Cardiac muscle cell (in vitro differentiated cells and primary cell): ENCODE measurements around the gene LARGE1. TPM values are rescaled to one million over a fixed set of nuclear protein-coding genes. Genes with fewer than 3 reads are reported as not detected.

Experiments
- DNase-seq, 2 donors: peaks; one replicate each; pipeline versions ENCODE4 v3.0.0 to v3.0.0-alpha.2; 2010 to 2017; ENCODE audit warnings: low read depth in 1 of 2, low spot score in 1 of 2
- H3K27ac ChIP-seq: fragments of 200-600 bp; sonication (generic); 2 replicates; pipeline ENCODE4 v1.5.1; 2016
- H3K27me3 ChIP-seq: fragments of 200-600 bp; sonication (generic); 2 replicates; pipeline ENCODE4 v1.6.0; 2016; ENCODE audit warnings: control low read depth
- H3K36me3 ChIP-seq: fragments of 200-600 bp; sonication (generic); 2 replicates; pipeline ENCODE4 v1.5.1; 2016; ENCODE audit warnings: control low read depth
- H3K4me1 ChIP-seq: fragments of 200-600 bp; sonication (generic); 2 replicates; pipeline ENCODE4 v1.8.1; 2017; ENCODE audit warnings: low read depth, mild to moderate bottlenecking, mixed run types
- H3K4me3 ChIP-seq: fragments of 200-600 bp; sonication (generic); 2 replicates; pipeline ENCODE4 v1.5.1; 2016; ENCODE audit warnings: mild to moderate bottlenecking
- H3K9me3 ChIP-seq: fragments of 200-600 bp; sonication (generic); 2 replicates; pipeline ENCODE4 v1.5.1; 2017; ENCODE audit warnings: low read depth, mild to moderate bottlenecking, control low read depth
- polyA plus RNA-seq: library from polyadenylated mRNA; unstranded; fragments of >200 nt; fragmentation: Nextera tagmentation; extraction: Ambion mirVana; gene quantifications from 2 replicates; pipeline ENCODE4 v1.2.1, GENCODE V29; 2016
- total RNA-seq: library from RNA; depleted of rRNA; stranded (reverse); fragments of >200 nt; gene quantifications from 2 replicates; pipeline ENCODE4 v1.2.3, GENCODE V29; 2016
- TF ChIP-seq, protein P1 (sequence below): IDR thresholded peaks from 2 replicates; pipeline ENCODE4 v1.5.1; 2012; ENCODE audit warnings: low read depth, mild to moderate bottlenecking, low read length

LARGE1 gene
- total and polyA plus RNA-seq, 2 experiments from 2014 or later, result 18.4 to 34.3 TPM

DNA sequence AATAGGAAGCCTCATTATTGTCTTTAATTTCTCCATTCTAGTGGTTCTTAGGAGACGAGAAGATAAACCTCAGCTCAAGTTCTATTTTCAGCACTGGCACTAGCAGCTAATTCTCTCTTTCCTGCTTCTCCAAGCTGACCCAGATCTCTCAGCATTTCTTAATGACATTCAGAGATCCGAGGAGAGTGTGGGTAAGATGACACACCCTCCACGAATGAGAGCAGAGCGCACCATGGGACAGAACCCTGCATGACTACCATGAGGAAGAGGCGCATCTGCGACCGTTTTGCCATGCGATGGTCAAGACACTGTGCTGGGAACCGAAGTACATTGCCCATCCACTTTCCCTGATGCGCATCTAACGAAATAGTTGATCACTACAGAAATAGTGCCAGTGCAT lies 241.8 kb downstream of the LARGE1 start:
- H3K27me3 ChIP-seq, result no peaks in the 10 kb centered on the region
- no peaks in the 10 kb centered on the region for H3K36me3 ChIP-seq
- no peaks in the 10 kb centered on the region for H3K9me3 ChIP-seq
- no peak overlapping the region for H3K27ac ChIP-seq
- DNase-seq, result no peak
- no peak overlapping the region for H3K4me3 ChIP-seq
- H3K4me1 ChIP-seq, result peaks cover 4% of the 10 kb centered on the region
- TF ChIP-seq, protein P1, sequence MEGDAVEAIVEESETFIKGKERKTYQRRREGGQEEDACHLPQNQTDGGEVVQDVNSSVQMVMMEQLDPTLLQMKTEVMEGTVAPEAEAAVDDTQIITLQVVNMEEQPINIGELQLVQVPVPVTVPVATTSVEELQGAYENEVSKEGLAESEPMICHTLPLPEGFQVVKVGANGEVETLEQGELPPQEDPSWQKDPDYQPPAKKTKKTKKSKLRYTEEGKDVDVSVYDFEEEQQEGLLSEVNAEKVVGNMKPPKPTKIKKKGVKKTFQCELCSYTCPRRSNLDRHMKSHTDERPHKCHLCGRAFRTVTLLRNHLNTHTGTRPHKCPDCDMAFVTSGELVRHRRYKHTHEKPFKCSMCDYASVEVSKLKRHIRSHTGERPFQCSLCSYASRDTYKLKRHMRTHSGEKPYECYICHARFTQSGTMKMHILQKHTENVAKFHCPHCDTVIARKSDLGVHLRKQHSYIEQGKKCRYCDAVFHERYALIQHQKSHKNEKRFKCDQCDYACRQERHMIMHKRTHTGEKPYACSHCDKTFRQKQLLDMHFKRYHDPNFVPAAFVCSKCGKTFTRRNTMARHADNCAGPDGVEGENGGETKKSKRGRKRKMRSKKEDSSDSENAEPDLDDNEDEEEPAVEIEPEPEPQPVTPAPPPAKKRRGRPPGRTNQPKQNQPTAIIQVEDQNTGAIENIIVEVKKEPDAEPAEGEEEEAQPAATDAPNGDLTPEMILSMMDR, result no peak

DNA sequence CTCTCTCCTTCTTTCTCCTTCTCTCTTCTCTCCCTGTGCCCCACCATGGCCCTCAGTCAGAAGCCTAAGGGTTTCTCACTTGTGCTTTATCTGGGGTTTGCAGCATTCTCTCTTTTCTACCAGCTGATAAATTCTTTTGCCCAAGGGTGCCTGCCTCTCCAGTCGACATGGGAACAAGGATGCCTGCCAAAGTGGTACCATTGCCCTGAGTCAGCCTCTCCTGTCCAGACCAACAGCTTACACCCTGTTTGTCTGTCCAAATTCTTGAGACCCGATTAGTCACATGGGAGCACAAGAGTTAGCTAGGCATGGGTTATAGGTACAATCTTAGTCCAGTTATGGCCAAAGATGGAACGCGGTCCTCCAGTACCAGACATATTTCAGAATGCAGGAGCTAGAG lies 242.7 kb downstream of the LARGE1 start:
- Histone ChIP-seq H3K27me3 (no peaks in the 10 kb centered on the region), H3K4me3 (no peak overlapping the region), H3K27ac (no peak overlapping the region), H3K4me1 (peaks cover 4% of the 10 kb centered on the region), H3K36me3 (no peaks in the 10 kb centered on the region), H3K9me3 (no peaks in the 10 kb centered on the region)
- no peak for DNase-seq
- TF ChIP-seq, protein P1, result no peak

DNA sequence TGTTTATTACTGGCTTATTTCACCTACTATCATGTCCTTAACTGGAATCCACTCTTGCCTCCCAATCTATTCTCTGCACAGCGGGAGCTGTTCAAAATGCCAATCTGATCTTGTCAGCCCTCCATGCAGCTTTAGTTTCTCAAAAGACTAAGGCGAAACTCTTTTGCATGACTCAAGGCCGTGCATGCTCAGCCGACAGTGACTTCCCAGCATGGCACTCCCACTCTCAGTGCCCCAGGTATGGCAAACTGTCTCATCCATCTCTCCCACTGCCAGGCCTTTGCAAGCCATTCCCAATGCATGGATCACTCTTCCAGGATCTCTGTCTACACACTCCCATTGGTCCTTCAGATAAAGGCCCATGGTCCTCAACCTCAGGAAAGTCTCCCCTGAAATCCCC lies 245.9 kb downstream of the LARGE1 start:
- Histone ChIP-seq H3K27ac (no peak overlapping the region), H3K4me1 (peaks cover 4% of the 10 kb centered on the region), H3K9me3 (no peaks in the 10 kb centered on the region), H3K27me3 (no peaks in the 10 kb centered on the region), H3K36me3 (no peaks in the 10 kb centered on the region), H3K4me3 (no peak overlapping the region)
- TF ChIP-seq, protein P1, result no peak
- DNase-seq, result no peak

DNA sequence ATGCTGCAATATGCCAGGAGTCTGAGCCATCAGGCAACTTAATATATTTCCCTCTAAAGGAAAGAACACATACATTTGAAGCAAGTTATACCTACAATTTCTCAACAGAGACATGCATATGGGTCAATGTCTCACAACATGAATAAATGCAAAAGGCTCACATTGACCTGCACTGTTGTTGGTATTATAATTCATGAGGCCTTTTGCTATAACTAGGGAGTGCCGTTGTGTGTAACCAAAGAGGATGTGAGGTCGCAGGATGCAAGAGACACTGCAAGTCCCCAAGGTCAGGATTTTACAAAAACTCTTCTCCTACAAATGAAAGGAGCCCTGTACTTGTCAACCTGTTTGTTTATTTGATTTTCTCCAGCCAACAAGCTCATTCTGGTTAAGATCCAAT lies 250.5 kb downstream of the LARGE1 start:
- DNase-seq, result no peak
- TF ChIP-seq, protein P1, result no peak
- no peak overlapping the region for H3K4me3 ChIP-seq
- no peaks in the 10 kb centered on the region for H3K9me3 ChIP-seq
- H3K4me1 ChIP-seq, result peaks cover 12% of the 10 kb centered on the region
- no peak overlapping the region for H3K27ac ChIP-seq
- no peaks in the 10 kb centered on the region for H3K27me3 ChIP-seq
- H3K36me3 ChIP-seq, result no peaks in the 10 kb centered on the region

DNA sequence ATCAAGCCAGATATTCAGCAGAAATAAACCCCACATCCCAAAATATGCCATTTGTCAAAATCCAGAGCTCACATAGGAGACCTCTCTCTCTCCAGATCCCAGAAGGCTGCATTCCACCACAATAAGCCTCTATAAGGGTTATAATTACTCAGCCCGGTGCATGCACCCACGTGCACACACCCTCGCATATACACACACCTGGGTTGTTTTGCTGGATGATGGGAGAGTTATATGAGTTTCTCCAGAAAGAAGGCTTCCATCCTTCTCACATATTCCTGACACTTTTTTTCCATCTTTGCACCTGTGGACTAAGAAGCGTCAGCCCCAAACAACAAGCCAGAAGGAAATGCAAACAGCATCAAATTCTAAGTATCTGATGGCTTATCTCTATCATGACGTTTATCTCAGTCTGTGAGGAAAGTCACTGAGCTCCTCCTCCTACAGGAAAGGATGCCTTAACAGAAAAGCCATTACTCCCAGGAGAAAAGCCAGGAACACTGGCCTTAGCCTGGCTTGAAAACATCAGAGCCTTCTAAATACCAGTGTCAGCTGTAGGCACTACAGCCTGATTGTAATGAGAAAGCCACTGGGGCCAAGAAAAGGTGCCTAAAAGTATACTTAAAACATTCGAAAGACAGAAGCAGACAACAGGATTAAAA lies 253.2 kb downstream of the LARGE1 start:
- H3K27me3 ChIP-seq, result no peaks in the 10 kb centered on the region
- no peaks in the 10 kb centered on the region for H3K36me3 ChIP-seq
- DNase-seq, result peak in 1 of 2 donors; percentile 14
- H3K4me3 ChIP-seq, result no peak overlapping the region
- no peaks in the 10 kb centered on the region for H3K9me3 ChIP-seq
- H3K27ac ChIP-seq, result no peak overlapping the region
- H3K4me1 ChIP-seq, result peaks cover 12% of the 10 kb centered on the region
- TF ChIP-seq, protein P1, result no peak
